Hepatocyte (in vitro differentiated cells): ENCODE data around the gene ZNF350.

Experiments
- EZH2 ChIP-seq: fragments of 200-600 bp; sonication (generic); IDR thresholded peaks from 2 replicates; pipeline ENCODE4 v1.6.1; 2016; ENCODE audit warnings: antibody characterized with exemption, mild to moderate bottlenecking, borderline replicate concordance
- TF ChIP-seq, protein P1 (sequence below): fragments of 200-600 bp; sonication (generic); IDR thresholded peaks from 2 replicates; pipeline ENCODE4 v1.5.1; 2016; ENCODE audit warnings: antibody characterized with exemption, mild to moderate bottlenecking; ENCODE audit not compliant: poor library complexity

DNA sequence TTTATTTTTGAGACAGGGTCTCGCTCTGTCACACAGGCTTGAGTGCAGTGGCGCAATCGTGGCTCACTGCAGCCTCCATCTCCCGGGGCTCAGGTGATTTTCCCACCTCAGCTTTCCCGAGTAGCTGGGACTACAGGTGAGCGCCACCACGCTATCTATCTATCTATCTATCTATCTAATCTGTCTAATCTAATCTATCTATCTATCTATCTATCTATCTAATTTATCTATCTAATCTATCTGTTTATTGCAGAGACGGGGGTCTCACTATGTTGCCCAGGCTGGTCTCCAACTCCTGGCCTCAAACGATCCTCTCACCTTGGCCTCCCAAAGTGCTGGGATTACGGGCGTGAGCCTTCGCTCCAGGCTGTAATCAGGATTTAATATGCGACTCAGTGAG lies 58.8 kb downstream of the ZNF350 start:
- TF ChIP-seq, protein P1, sequence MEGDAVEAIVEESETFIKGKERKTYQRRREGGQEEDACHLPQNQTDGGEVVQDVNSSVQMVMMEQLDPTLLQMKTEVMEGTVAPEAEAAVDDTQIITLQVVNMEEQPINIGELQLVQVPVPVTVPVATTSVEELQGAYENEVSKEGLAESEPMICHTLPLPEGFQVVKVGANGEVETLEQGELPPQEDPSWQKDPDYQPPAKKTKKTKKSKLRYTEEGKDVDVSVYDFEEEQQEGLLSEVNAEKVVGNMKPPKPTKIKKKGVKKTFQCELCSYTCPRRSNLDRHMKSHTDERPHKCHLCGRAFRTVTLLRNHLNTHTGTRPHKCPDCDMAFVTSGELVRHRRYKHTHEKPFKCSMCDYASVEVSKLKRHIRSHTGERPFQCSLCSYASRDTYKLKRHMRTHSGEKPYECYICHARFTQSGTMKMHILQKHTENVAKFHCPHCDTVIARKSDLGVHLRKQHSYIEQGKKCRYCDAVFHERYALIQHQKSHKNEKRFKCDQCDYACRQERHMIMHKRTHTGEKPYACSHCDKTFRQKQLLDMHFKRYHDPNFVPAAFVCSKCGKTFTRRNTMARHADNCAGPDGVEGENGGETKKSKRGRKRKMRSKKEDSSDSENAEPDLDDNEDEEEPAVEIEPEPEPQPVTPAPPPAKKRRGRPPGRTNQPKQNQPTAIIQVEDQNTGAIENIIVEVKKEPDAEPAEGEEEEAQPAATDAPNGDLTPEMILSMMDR = no peak
- no peak for TF ChIP-seq EZH2
